Measurements from ENCODE around the gene SUPT16H.

DNA sequence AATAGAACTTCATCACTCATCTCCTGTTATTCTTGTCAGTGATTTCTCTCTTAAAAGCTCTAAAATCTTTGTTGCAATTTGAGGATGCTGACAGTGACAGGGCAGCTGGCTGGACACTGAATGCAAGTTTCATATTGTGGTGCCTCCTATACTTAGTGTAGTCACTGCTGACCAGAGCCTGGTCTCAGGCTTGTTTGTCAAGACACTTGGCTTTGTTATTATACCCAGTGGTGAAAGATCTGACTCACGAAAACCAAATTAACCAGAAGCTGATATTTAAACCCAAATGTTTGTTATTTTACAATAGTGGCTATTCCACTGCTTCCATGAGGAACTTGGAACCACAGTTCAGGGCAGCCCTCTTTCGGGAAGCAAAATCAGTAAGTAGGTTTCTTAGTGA is 61.1 kb downstream of the SUPT16H start:
- TF ChIP-seq, protein P1, sequence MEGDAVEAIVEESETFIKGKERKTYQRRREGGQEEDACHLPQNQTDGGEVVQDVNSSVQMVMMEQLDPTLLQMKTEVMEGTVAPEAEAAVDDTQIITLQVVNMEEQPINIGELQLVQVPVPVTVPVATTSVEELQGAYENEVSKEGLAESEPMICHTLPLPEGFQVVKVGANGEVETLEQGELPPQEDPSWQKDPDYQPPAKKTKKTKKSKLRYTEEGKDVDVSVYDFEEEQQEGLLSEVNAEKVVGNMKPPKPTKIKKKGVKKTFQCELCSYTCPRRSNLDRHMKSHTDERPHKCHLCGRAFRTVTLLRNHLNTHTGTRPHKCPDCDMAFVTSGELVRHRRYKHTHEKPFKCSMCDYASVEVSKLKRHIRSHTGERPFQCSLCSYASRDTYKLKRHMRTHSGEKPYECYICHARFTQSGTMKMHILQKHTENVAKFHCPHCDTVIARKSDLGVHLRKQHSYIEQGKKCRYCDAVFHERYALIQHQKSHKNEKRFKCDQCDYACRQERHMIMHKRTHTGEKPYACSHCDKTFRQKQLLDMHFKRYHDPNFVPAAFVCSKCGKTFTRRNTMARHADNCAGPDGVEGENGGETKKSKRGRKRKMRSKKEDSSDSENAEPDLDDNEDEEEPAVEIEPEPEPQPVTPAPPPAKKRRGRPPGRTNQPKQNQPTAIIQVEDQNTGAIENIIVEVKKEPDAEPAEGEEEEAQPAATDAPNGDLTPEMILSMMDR (IDR thresholded peaks at IDR 0.05) = no peak
- no peak for TF ChIP-seq POLR2A (IDR thresholded peaks at IDR 0.05)

Measured in prostate gland (tissue), 2 donors.